Ishikawa (cell line): Measurements from ENCODE around the gene BOK.

ENCODE experiments used
- CEBPB ChIP-seq: IDR thresholded peaks from 2 replicates; pipeline ENCODE4 v1.6.1; 2012
- CREB1 ChIP-seq: IDR thresholded peaks from 2 replicates; pipeline ENCODE4 v1.6.1; 2012; ENCODE audit warnings: low read depth
- EGR1 ChIP-seq: IDR thresholded peaks from 2 replicates; pipeline ENCODE4 v1.6.1; 2012
- EP300 ChIP-seq: IDR thresholded peaks from 2 replicates; pipeline ENCODE4 v1.6.1; 2012; ENCODE audit warnings: borderline replicate concordance
- FOXM1 ChIP-seq: IDR thresholded peaks from 2 replicates; pipeline ENCODE4 v1.6.1; 2012; ENCODE audit warnings: low read depth, borderline replicate concordance
- NFIC ChIP-seq: IDR thresholded peaks from 2 replicates; pipeline ENCODE4 v1.6.1; 2012
- RAD21 ChIP-seq: IDR thresholded peaks from 2 replicates; pipeline ENCODE4 v1.6.1; 2012; ENCODE audit warnings: low read depth
- TAF1 ChIP-seq: IDR thresholded peaks from 2 replicates; pipeline ENCODE4 v1.6.1; 2012; ENCODE audit warnings: low read depth, mild to moderate bottlenecking
- TCF12 ChIP-seq: IDR thresholded peaks from 2 replicates; pipeline ENCODE4 v1.6.1; 2012; ENCODE audit warnings: low read depth
- TEAD4 ChIP-seq: IDR thresholded peaks from 2 replicates; pipeline ENCODE4 v1.6.1; 2012
- YY1 ChIP-seq: IDR thresholded peaks from 2 replicates; pipeline ENCODE4 v1.6.1; 2012; ENCODE audit warnings: low read depth
- ZBTB7A ChIP-seq: IDR thresholded peaks from 2 replicates; pipeline ENCODE4 v1.6.1; 2012; ENCODE audit warnings: low read depth
- TF ChIP-seq, protein P1 (sequence below): IDR thresholded peaks from 2 replicates; pipeline ENCODE4 v1.6.1; 2012
- TF ChIP-seq, protein P2 (sequence below): IDR thresholded peaks from 2 replicates; pipeline ENCODE4 v1.6.1; 2012; ENCODE audit warnings: low read depth, mild to moderate bottlenecking
- TF ChIP-seq, protein P3 (sequence below): IDR thresholded peaks from 2 replicates; pipeline ENCODE4 v1.6.1; 2012

The BOK gene

DNA sequence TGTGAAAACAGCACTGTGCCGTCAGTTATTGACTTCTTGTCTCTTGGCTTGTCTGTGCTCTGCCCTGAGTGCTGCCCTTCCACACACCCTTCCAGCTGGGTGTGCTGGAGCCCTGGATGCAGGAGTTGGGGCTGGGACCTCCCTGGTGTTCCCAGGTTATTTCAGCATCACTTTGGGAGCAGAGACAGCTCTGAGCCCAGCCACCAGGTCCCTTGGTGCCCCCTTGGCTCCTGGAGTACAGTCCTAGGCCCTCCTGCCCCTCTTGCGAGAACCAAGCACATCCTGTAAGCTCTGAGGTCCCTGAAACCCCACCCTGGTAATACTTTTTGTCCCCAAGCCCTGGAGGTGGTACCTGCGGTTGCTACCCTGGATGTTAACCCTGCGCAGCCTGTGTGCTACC, 24.3 kb downstream of the BOK start:
- TF ChIP-seq EGR1 (no peak), EP300 (no peak), TCF12 (no peak), ZBTB7A (no peak)

DNA sequence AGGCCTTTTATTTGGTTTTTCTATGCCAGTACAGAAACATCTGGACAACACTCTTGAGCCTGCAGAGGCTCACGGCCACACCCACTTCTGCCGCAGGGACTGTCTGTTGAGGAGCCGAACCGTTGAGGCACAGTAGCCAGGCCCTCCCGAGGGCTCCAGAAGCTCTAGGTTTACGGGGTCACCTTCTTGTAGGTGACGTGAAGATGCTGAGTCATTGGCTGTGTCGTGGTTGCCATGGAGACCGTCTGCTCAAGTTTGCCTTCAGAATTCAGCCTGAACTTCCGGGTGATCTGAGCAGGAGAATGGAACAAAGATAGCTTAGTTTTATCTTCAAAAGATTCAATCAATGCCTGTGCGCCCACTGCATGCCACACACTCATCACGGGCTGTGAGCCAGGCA, 25.9 kb downstream of the BOK start:
- TF ChIP-seq, protein P1, sequence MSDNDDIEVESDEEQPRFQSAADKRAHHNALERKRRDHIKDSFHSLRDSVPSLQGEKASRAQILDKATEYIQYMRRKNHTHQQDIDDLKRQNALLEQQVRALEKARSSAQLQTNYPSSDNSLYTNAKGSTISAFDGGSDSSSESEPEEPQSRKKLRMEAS, result no peak
- TF ChIP-seq CEBPB (no peak), TCF12 (no peak), RAD21 (no peak), EP300 (no peak), ZBTB7A (no peak), YY1 (no peak), TEAD4 (no peak), TAF1 (no peak), EGR1 (no peak), CREB1 (no peak), NFIC (no peak), FOXM1 (no peak)
- TF ChIP-seq, protein P2, sequence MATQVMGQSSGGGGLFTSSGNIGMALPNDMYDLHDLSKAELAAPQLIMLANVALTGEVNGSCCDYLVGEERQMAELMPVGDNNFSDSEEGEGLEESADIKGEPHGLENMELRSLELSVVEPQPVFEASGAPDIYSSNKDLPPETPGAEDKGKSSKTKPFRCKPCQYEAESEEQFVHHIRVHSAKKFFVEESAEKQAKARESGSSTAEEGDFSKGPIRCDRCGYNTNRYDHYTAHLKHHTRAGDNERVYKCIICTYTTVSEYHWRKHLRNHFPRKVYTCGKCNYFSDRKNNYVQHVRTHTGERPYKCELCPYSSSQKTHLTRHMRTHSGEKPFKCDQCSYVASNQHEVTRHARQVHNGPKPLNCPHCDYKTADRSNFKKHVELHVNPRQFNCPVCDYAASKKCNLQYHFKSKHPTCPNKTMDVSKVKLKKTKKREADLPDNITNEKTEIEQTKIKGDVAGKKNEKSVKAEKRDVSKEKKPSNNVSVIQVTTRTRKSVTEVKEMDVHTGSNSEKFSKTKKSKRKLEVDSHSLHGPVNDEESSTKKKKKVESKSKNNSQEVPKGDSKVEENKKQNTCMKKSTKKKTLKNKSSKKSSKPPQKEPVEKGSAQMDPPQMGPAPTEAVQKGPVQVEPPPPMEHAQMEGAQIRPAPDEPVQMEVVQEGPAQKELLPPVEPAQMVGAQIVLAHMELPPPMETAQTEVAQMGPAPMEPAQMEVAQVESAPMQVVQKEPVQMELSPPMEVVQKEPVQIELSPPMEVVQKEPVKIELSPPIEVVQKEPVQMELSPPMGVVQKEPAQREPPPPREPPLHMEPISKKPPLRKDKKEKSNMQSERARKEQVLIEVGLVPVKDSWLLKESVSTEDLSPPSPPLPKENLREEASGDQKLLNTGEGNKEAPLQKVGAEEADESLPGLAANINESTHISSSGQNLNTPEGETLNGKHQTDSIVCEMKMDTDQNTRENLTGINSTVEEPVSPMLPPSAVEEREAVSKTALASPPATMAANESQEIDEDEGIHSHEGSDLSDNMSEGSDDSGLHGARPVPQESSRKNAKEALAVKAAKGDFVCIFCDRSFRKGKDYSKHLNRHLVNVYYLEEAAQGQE, result no peak
- TF ChIP-seq, protein P3, sequence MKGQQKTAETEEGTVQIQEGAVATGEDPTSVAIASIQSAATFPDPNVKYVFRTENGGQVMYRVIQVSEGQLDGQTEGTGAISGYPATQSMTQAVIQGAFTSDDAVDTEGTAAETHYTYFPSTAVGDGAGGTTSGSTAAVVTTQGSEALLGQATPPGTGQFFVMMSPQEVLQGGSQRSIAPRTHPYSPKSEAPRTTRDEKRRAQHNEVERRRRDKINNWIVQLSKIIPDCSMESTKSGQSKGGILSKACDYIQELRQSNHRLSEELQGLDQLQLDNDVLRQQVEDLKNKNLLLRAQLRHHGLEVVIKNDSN, result no peak

DNA sequence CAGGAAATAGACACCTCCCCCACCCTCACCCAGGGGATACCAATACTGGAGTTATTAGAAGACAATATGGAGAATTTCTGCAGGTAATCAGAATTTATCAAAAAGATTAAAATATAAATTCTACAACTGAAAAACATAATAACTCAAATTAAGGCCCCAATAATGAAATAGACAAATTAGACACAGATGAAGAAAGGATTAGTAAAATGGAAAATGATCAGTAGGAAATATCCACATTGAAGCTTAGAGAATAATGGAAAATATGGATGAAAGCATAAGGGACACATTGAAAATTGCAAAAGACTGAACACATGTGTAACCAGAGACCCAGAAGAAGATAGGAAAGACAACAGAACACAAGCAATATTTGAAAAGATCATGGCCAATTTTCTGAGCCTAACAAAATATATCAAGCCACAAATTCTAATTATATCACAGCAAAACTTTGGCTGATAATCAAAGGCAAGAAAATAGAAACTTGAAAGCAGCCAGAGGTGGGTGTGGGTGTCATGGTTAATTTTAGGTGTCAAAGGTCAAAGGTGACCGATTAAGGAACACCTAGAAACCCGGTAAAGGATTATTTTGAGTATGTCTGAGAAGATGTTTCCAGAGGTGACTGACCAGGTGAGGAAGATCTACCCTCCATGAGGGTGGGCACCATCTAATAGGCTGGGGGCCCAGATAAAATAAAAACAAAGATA, 28.2 kb downstream of the BOK start:
- TF ChIP-seq TAF1 (no peak), EP300 (no peak), TCF12 (no peak), NFIC (no peak), CEBPB (no peak), TEAD4 (no peak), ZBTB7A (no peak), RAD21 (no peak), FOXM1 (no peak)
- TF ChIP-seq, protein P2, result no peak
- TF ChIP-seq, protein P3, result no peak

DNA sequence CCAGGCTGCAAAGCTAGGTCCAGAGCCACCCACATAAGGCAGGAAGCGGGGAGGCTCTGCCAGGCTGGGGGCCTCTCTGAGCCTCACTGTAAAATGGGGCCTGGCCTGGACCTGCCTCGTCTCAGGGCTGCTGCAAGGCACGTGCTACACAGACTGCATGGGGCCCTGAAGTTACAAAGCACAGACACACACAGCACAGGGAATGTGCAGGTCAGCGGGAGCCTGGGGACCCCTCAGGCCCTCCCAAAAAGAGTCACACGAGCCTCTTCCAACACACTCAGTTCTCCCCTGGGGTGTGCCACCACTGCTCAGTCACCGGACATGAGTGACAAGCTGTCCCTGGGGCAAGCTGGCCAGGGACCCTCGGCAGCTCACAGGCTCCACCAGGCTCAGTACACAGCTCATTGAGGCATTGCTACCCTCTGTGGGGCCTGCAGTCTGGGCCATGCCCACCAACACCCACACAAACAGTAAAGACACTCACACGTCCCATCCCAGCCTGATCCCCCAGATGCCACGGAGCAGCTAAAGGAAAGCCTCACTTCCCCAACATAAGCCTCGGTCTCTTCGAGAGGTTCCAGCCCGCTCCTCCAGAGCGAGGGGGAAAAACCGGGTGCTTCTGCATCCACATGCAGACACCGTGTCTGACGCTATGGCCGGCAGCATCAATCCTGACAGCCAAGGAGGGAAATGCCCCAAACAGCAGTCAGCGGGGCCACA, 33.7 kb downstream of the BOK start:
- TF ChIP-seq EP300 (no peak), YY1 (no peak), CREB1 (no peak), FOXM1 (no peak), TCF12 (no peak), TEAD4 (no peak), EGR1 (no peak), NFIC (no peak), TAF1 (no peak), ZBTB7A (no peak), RAD21 (no peak), CEBPB (no peak)
- TF ChIP-seq, protein P1, result no peak
- TF ChIP-seq, protein P2, result no peak
- TF ChIP-seq, protein P3, result no peak
